LNCaP clone FGC (cell line): ENCODE data around the gene TRPM7.
"Not testable (repeated sequence)": the region's sequence is repeated elsewhere in the genome, so short reads cannot be mapped to it uniquely, and the experiment has no call there.

ENCODE experiments used
- DNase-seq: peaks from one replicate; pipeline ENCODE4 v3.0.0-alpha.2; 2011; ENCODE audit warnings: low read depth
- H3K4me3 ChIP-seq: 2 replicates; pipeline ENCODE4 v1.5.1; 2011; ENCODE audit warnings: mild to moderate bottlenecking, low read depth, low read length, control low read depth
- CTCF ChIP-seq: IDR thresholded peaks from 2 replicates; pipeline ENCODE4 v1.5.1; 2012; ENCODE audit warnings: mild to moderate bottlenecking; ENCODE audit not compliant: control insufficient read depth, insufficient read depth; ENCODE audit errors: extremely low read depth

Gene TRPM7

GRCh38 chr15:50627351-50628055, 59.1 kb downstream of the TRPM7 start:
- no peak overlapping the region for H3K4me3 ChIP-seq
- no peak for DNase-seq
- TF ChIP-seq CTCF, result no peak

- no peak overlapping the region for H3K4me3 ChIP-seq
- no peak for DNase-seq
- no peak for TF ChIP-seq CTCF
Observed at GRCh38 chr15:50624616-50625168, 61.9 kb downstream of the TRPM7 start.

- not testable (repeated sequence) for H3K4me3 ChIP-seq, DNase-seq
- TF ChIP-seq CTCF, result peak; percentile 34; the same call in 1 of the 2 replicates
Observed at GRCh38 chr15:50622361-50622943, 64.1 kb downstream of the TRPM7 start.

GRCh38 chr15:50616960-50617359, 69.6 kb downstream of the TRPM7 start:
- not testable (repeated sequence) for DNase-seq, H3K4me3 ChIP-seq

- not testable (repeated sequence) for DNase-seq
Observed at GRCh38 chr15:50616554-50616953, 70.0 kb downstream of the TRPM7 start.

GRCh38 chr15:50613600-50613999, 73.0 kb downstream of the TRPM7 start:
- TF ChIP-seq CTCF, result no peak
- no peak overlapping the region for H3K4me3 ChIP-seq
- no peak for DNase-seq

More at GRCh38 chr15:50616554-50616953, 70.0 kb downstream of the TRPM7 start:
- not testable (repeated sequence) for H3K4me3 ChIP-seq

- no peak for TF ChIP-seq CTCF
- no peak for DNase-seq
Observed at GRCh38 chr15:50607129-50607528, 79.5 kb downstream of the TRPM7 start.

GRCh38 chr15:50605462-50605861, 81.1 kb downstream of the TRPM7 start:
- no peak for TF ChIP-seq CTCF
- H3K4me3 ChIP-seq, result no peak overlapping the region
- DNase-seq, result no peak

More at GRCh38 chr15:50607129-50607528, 79.5 kb downstream of the TRPM7 start:
- H3K4me3 ChIP-seq, result no peak overlapping the region

- H3K4me3 ChIP-seq, DNase-seq: not testable (repeated sequence)
Observed at GRCh38 chr15:50602028-50602427, 84.6 kb downstream of the TRPM7 start.
